Measurements from ENCODE around the gene RHOC.

GRCh38 chr1:112677501-112677900 is 29.4 kb downstream of the RHOC start:
- TF ChIP-seq POLR2AphosphoS5 (IDR thresholded peaks at IDR 0.05; ENCODE audit: low read depth, low read length): no peak
- no peak for TF ChIP-seq POLR2A (IDR thresholded peaks at IDR 0.05; ENCODE audit: low read depth, low read length)
